K562 (cell line): Measurements from ENCODE around the gene CLIP1. TPM values are rescaled to one million over a fixed set of nuclear protein-coding genes. Genes with fewer than 3 reads are reported as not detected.

Experiments
- DEAF1 ChIP-seq: fragments of 450-650 bp; formaldehyde crosslinking; IDR thresholded peaks from 2 replicates; pipeline ENCODE4 v1.4.0; 2020; ENCODE audit warnings: mild to moderate bottlenecking, moderate library complexity
- E4F1 ChIP-seq: fragments of 250-450 bp; sonication (Bioruptor Pico); IDR thresholded peaks from 2 replicates; pipeline ENCODE4 v1.5.0; 2021; ENCODE audit warnings: mild to moderate bottlenecking, borderline replicate concordance
- EP400 ChIP-seq: fragments of 450-650 bp; IDR thresholded peaks from 2 replicates; pipeline ENCODE4 v1.6.1; 2017; ENCODE audit warnings: antibody characterized with exemption, mild to moderate bottlenecking, moderate library complexity
- GATAD2A ChIP-seq: fragments of 450-650 bp; IDR thresholded peaks from 2 replicates; pipeline ENCODE4 v1.6.1; 2017
- GTF2B ChIP-seq: IDR thresholded peaks from 2 replicates; pipeline ENCODE4 v1.6.1; 2011; ENCODE audit not compliant: insufficient read length; ENCODE audit errors: extremely low read depth
- IFI16 ChIP-seq: fragments of 250-450 bp; sonication (Bioruptor Pico); IDR thresholded peaks from 2 replicates; pipeline ENCODE4 v2.1.2; 2022; ENCODE audit warnings: mild to moderate bottlenecking, inconsistent platforms
- MAFG ChIP-seq: fragments of 450-650 bp; conservative IDR thresholded peaks from 2 replicates; pipeline ENCODE4 v1.6.1; 2016; ENCODE audit warnings: missing genetic modification characterization, missing compliant biosample characterization
- MTA1 ChIP-seq: fragments of 450-650 bp; IDR thresholded peaks from 2 replicates; pipeline ENCODE4 v1.6.1; 2017; ENCODE audit warnings: borderline replicate concordance
- NKRF ChIP-seq: fragments of 450-650 bp; IDR thresholded peaks from 2 replicates; pipeline ENCODE4 v1.6.1; 2016; ENCODE audit warnings: borderline replicate concordance
- SRSF1 ChIP-seq: fragments of 200-400 bp; formaldehyde crosslinking; IDR thresholded peaks from 2 replicates; pipeline ENCODE4 v1.6.1; 2017; ENCODE audit warnings: mild to moderate bottlenecking, low read depth, low read length, moderate library complexity
- ZBTB2 ChIP-seq: fragments of 450-650 bp; IDR thresholded peaks from 2 replicates; pipeline ENCODE4 v1.6.1; 2016; ENCODE audit warnings: antibody characterized with exemption
- ZFP30 ChIP-seq: fragments of 250-450 bp; sonication (Bioruptor Pico); IDR thresholded peaks from 2 replicates; pipeline ENCODE4 v1.8.0; 2022; ENCODE audit warnings: moderate library complexity, mild to moderate bottlenecking, inconsistent platforms, borderline replicate concordance
- ZFP36 ChIP-seq: fragments of 150-350 bp; IDR thresholded peaks from 2 replicates; pipeline ENCODE4 v1.6.1; 2018; ENCODE audit warnings: low read length, low read depth; ENCODE audit not compliant: partially characterized antibody
- ZHX1 ChIP-seq: fragments of 150-350 bp; conservative IDR thresholded peaks from 2 replicates; pipeline ENCODE4 v1.6.1; 2014; ENCODE audit warnings: low read length
- ZNF436 ChIP-seq: fragments of 250-450, 450-650 bp; sonication (Bioruptor Pico); formaldehyde crosslinking; IDR thresholded peaks from 2 replicates; pipeline ENCODE4 v1.7.0; 2020; ENCODE audit warnings: mild to moderate bottlenecking
- ZNF589 ChIP-seq: fragments of 200-800 bp; sonication (Bioruptor generic); IDR thresholded peaks from 2 replicates; pipeline ENCODE4 v1.6.1; 2016; ENCODE audit warnings: low read depth, missing genetic modification characterization, missing compliant biosample characterization
- polyA plus RNA-seq, 8 experiments: library from polyadenylated mRNA; depleted of rRNA in 4 of 8; stranded (reverse) in 5 of 8; unstranded in 3 of 8; fragments of >200 nt; fragmentation: Nextera tagmentation in 2 of 8; fragmentation: Illumina TruSeq in 1 of 8; extraction: Ambion mirVana in 2 of 8; extraction: Trizol in 1 of 8; gene quantifications; 2 replicates each; pipeline versions ENCODE4 v1.2.1 to v1.2.3, GENCODE V29; 2011 to 2014; ENCODE audit warnings: inconsistent platforms in 1 of 8, missing spikeins in 1 of 8
- total RNA-seq, 7 experiments: library from RNA; depleted of rRNA in 6 of 7; stranded (reverse); fragments of >200 nt in 6 of 7; fragmentation: Illumina TruSeq in 2 of 7; extraction: Trizol in 2 of 7; gene quantifications; 2 replicates each; pipeline versions ENCODE4 v1.2.1 to v1.2.3, GENCODE V29; 2011 to 2021; ENCODE audit warnings: low replicate concordance in 1 of 7

Gene CLIP1
- total and polyA plus RNA-seq, 9 of the 15 experiments (the other 6 are each of a cell fraction or from before 2014, with no cell fraction given), result 5.8 to 33.9 (median 27.6) TPM

GRCh38 chr12:122366685-122367475, 55.6 kb downstream of the CLIP1 start (continued):
- TF ChIP-seq MTA1 (no peak), EP400 (peak; percentile 84), ZBTB2 (no peak), E4F1 (CRISPR knock-in tag) (0 out of 2 replicates have a peak, but pooled peaks have one; percentile 12), ZNF589 (CRISPR knock-in tag) (peak; percentile 98), ZHX1 (no peak), ZFP36 (no peak), ZFP30 (CRISPR knock-in tag) (no peak), SRSF1 (no peak), DEAF1 (CRISPR knock-in tag) (0 out of 2 replicates have a peak, but pooled peaks have one; percentile 23), GTF2B (no peak), ZNF436 (CRISPR knock-in tag) (no peak), NKRF (no peak), MAFG (tag) (peak; percentile 64), GATAD2A (peak; percentile 79; the same call in 1 of the 2 replicates), IFI16 (CRISPR knock-in tag) (peak; percentile 73)
